ENCODE measurements around the gene DAD1. TPM values are rescaled to one million over a fixed set of nuclear protein-coding genes. Genes with fewer than 3 reads are reported as not detected.

The DAD1 gene
- total RNA-seq, 2 donors from 2014 or later, result 91.3 to 104 TPM

DNA sequence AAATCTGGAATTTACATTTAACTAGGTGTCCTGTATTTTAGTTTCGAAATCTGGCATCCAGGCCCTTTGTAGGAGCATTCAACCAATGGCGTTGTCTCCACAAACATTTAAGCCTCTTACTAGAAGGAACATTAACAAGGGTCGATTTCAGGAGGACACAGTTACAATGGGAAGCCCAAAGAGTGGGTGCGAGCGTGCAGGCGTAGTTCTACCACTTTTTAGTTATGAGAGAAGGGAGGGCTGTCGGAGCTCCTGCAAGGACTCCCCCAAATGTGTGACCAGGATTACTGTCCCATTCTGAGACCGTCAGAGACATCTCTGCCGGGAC lies 8.7 kb upstream of the DAD1 start:
- H3K27me3 ChIP-seq, result no peaks in the 10 kb centered on the region
- TF ChIP-seq POLR2A (IDR thresholded peaks at IDR 0.05), result no peak
- TF ChIP-seq, protein P1, sequence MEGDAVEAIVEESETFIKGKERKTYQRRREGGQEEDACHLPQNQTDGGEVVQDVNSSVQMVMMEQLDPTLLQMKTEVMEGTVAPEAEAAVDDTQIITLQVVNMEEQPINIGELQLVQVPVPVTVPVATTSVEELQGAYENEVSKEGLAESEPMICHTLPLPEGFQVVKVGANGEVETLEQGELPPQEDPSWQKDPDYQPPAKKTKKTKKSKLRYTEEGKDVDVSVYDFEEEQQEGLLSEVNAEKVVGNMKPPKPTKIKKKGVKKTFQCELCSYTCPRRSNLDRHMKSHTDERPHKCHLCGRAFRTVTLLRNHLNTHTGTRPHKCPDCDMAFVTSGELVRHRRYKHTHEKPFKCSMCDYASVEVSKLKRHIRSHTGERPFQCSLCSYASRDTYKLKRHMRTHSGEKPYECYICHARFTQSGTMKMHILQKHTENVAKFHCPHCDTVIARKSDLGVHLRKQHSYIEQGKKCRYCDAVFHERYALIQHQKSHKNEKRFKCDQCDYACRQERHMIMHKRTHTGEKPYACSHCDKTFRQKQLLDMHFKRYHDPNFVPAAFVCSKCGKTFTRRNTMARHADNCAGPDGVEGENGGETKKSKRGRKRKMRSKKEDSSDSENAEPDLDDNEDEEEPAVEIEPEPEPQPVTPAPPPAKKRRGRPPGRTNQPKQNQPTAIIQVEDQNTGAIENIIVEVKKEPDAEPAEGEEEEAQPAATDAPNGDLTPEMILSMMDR (IDR thresholded peaks at IDR 0.05), result no peak
- H3K36me3 ChIP-seq (replicated peaks in 1 of 2; ENCODE audit: insufficient read depth in 1 of 2, low read depth in 2 of 2), result no peaks in the 10 kb centered on the region
- H3K27ac ChIP-seq, result peak overlapping the region; percentile 88 to 94 (median 91)
- peak overlapping the region; percentile 45 to 75 for H3K4me3 ChIP-seq
- no peak for DNase-seq
- intact Hi-C loops (cut with DNase I), result no loop called here
- 3 to 4% methylated on average over 8 to 9 of the region's 9 CpGs for WGBS, 2 donors
- H3K9me3 ChIP-seq, result no peaks in the 10 kb centered on the region
- H3K4me1 ChIP-seq, result peaks cover 21% of the 10 kb centered on the region
- ATAC-seq, result peak; percentile 13

DNA sequence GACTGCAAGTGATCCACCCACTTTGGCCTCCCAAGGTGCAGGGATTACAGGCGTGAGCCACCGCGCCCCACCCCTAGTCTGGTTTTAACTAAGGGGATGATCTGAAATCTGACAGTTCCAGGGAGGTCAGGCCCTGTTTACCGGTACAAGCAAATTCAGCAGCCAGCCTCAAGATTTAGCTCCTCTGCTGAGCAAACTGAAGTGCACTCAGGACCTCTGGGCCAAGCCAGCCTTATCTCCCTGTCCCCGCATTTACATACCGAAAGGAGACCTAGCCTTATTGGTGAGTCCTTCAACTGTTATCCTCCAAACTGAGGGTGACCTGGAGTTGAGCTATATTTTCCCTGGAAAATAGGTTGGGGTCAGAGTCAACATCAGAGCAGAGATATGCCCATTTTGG lies 8.2 kb upstream of the DAD1 start:
- 62 to 90% methylated on average over 3 to 6 of the region's 6 CpGs for WGBS, 2 donors
- Histone ChIP-seq H3K27ac (peak overlapping the region in 3 of 4 donors; percentile 88 to 91 (median 91)), H3K36me3 (replicated peaks in 1 of 2; ENCODE audit: insufficient read depth in 1 of 2, low read depth in 2 of 2) (no peaks in the 10 kb centered on the region), H3K9me3 (no peaks in the 10 kb centered on the region), H3K27me3 (no peaks in the 10 kb centered on the region), H3K4me1 (peaks cover 21% of the 10 kb centered on the region), H3K4me3 (no peak overlapping the region)
- DNase-seq, result no peak
- intact Hi-C loops (cut with DNase I), result no loop called here
- no peak for TF ChIP-seq POLR2A (IDR thresholded peaks at IDR 0.05)
- TF ChIP-seq, protein P1 (IDR thresholded peaks at IDR 0.05), result no peak
- ATAC-seq, result no peak

DNA sequence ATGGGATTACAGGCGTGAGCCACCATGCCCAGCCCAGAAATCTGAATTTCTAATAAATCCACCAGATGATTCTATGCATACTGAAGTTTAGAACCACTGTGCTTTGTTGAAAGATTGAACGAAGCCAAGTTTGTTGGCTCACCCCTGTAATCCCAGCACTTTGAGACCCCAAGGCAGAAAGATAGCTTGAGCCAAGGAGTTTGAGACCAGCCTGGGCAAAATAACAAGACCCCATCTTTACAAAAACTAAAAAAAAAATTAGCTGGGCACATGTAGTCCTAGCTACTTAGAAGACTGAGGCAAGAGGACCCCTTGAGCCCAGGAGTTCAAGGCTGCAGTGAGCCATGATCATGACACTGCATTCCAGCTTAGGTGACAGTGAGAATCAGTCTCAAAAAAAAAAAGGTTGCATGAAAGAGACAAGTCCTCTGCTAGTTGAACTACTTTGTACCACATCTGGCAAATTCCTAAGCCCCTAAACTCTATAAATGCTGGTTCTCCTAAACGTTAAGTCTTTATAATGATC lies 7.4 kb upstream of the DAD1 start:
- intact Hi-C loops (cut with DNase I), result no loop called here
- no peak for TF ChIP-seq POLR2A (IDR thresholded peaks at IDR 0.05)
- TF ChIP-seq, protein P1 (IDR thresholded peaks at IDR 0.05), result no peak
- Histone ChIP-seq H3K4me1 (peaks cover 21% of the 10 kb centered on the region), H3K9me3 (no peaks in the 10 kb centered on the region), H3K4me3 (no peak overlapping the region), H3K36me3 (replicated peaks in 1 of 2; ENCODE audit: insufficient read depth in 1 of 2, low read depth in 2 of 2) (no peaks in the 10 kb centered on the region), H3K27ac (no peak overlapping the region), H3K27me3 (no peaks in the 10 kb centered on the region)
- WGBS, 2 donors, result 61 to 76% methylated on average over 3 of the region's 3 CpGs
- DNase-seq (no peak), ATAC-seq (no peak)

DNA sequence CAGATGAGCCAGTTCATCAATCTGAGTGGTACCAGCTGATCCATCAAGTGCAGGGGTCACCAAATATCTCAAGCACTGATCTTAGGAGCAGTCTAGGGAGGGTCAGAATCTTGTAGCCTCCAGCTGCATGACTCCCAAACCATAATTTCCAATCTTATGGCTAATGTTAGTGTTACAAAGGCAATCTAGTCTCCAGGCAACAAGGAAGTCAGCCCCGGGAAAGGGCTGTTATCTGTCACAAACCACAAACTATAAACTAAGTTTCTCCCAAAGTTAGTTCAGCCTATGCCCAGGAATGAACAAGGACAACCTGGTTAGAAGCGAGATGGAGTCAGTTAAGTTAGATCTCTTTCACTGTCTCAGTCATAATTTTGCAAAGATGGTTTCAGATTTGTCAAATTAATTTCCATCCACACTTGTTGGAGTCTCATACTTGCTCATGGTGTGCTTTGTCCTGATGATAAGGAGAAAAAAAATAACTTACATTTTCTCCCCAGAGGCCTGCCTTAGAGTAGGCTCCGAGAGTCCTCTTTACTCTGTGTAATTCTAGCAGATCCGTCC lies 5.2 kb upstream of the DAD1 start:
- no peak for ATAC-seq

More for the DNA sequence above, 5.2 kb upstream of the DAD1 start:
- intact Hi-C loops (cut with DNase I), result no loop called here
- no peaks in the 10 kb centered on the region for H3K36me3 ChIP-seq (replicated peaks in 1 of 2; ENCODE audit: insufficient read depth in 1 of 2, low read depth in 2 of 2)
- DNase-seq, result no peak
- H3K27me3 ChIP-seq, result no peaks in the 10 kb centered on the region
- TF ChIP-seq, protein P1 (IDR thresholded peaks at IDR 0.05), result no peak
- TF ChIP-seq POLR2A (IDR thresholded peaks at IDR 0.05), result no peak
- no peak overlapping the region for H3K4me3 ChIP-seq
- no peak overlapping the region for H3K27ac ChIP-seq
- H3K4me1 ChIP-seq, result peaks cover 16% of the 10 kb centered on the region
- H3K9me3 ChIP-seq, result no peaks in the 10 kb centered on the region
- WGBS, 2 donors, result 39 to 54% methylated on average over 4 of the region's 4 CpGs
